Fibroblast of lung (primary cell): ENCODE results near the gene PALS1.

Source experiments
- EZH2 ChIP-seq: IDR thresholded peaks from 2 replicates; pipeline ENCODE4 v1.5.1; 2012; ENCODE audit warnings: low read length, control low read depth, mild to moderate bottlenecking; ENCODE audit errors: missing control alignments
- TF ChIP-seq, protein P1 (sequence below), 2 donors: IDR thresholded peaks in 1 of 2; conservative IDR thresholded peaks in 1 of 2; 1 replicate in 1 of 2; 2 replicates in 1 of 2; pipeline ENCODE4 v1.5.1; 2011 to 2012; ENCODE audit warnings: low read length in 2 of 2, control low read depth in 1 of 2, inconsistent platforms in 1 of 2, low read depth in 1 of 2, mild to moderate bottlenecking in 1 of 2

DNA sequence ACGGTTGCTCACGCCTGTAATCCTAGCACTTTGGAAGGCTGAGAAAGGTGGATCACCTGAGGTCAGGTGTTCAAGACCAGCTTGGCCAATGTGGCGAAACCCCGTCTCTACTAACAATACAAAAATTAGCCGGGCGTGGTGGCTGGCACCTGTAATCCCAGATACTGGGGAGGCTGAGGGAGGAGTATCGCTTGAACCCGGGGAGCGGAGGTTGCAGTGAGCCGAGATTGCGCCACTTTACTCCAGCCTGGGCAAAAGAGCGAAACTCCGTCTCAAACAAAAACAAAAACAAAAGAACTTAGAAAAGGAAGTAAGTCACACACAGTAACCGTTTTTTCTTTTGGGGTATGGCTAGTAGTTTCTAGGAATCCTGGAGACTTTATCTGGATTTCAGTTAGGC lies 1.7 kb upstream of the PALS1 start:
- TF ChIP-seq, protein P1, sequence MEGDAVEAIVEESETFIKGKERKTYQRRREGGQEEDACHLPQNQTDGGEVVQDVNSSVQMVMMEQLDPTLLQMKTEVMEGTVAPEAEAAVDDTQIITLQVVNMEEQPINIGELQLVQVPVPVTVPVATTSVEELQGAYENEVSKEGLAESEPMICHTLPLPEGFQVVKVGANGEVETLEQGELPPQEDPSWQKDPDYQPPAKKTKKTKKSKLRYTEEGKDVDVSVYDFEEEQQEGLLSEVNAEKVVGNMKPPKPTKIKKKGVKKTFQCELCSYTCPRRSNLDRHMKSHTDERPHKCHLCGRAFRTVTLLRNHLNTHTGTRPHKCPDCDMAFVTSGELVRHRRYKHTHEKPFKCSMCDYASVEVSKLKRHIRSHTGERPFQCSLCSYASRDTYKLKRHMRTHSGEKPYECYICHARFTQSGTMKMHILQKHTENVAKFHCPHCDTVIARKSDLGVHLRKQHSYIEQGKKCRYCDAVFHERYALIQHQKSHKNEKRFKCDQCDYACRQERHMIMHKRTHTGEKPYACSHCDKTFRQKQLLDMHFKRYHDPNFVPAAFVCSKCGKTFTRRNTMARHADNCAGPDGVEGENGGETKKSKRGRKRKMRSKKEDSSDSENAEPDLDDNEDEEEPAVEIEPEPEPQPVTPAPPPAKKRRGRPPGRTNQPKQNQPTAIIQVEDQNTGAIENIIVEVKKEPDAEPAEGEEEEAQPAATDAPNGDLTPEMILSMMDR (conservative IDR thresholded peaks at IDR 0.05 in 1 of 2, IDR thresholded peaks at IDR 0.05 in 1 of 2; ENCODE audit: low read depth in 1 of 2, low read length in 2 of 2): no peak
- TF ChIP-seq EZH2: no peak
